Epithelial cell of esophagus (primary cell): ENCODE results near the gene PBX1.
A peak's percentile ranks its signal among the peaks of the same experiment; 100 is the strongest.

Experiments used
- DNase-seq: peaks from one replicate; pipeline ENCODE4 v3.0.0; 2010; ENCODE audit warnings: low read depth
- H3K4me3 ChIP-seq: 2 replicates; pipeline ENCODE4 v1.5.1; 2011; ENCODE audit warnings: mild to moderate bottlenecking, low read length, control low read depth
- TF ChIP-seq, protein P1 (sequence below): IDR thresholded peaks from 2 replicates; pipeline ENCODE4 v1.5.1; 2011; ENCODE audit warnings: low read depth, mild to moderate bottlenecking, low read length, control low read depth, inconsistent platforms; ENCODE audit not compliant: insufficient read depth; ENCODE audit errors: missing control alignments

The PBX1 gene

DNA sequence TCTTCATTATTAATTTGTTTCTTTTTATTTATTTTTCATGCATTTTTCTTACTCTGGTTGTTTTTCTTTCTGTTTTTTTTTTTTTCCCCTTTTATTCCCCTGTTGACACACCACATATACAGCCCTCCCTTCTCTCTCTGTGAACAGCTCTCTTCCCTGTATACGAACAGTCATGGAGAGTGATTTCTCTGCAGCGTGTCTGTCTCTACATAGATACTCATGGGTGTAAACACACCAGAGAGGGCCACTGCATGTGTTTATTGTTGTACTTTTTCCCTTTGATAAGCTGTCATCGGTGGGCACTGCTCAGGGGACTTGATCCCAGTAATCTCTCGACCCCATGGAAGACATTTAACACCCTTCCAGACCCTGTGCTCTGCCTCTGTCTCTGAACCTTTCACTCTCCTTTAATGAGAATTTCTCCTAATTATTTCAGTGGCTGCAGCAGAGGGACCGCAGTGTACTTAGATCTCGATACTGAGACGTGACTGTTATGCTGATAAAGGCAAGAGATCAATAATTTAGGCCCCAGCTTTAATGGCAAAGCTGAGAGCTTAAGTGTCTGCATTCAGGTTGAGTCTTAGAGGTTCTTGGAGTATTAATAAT, 113.1 kb downstream of the PBX1 start:
- no peak overlapping the region for H3K4me3 ChIP-seq
- TF ChIP-seq, protein P1, sequence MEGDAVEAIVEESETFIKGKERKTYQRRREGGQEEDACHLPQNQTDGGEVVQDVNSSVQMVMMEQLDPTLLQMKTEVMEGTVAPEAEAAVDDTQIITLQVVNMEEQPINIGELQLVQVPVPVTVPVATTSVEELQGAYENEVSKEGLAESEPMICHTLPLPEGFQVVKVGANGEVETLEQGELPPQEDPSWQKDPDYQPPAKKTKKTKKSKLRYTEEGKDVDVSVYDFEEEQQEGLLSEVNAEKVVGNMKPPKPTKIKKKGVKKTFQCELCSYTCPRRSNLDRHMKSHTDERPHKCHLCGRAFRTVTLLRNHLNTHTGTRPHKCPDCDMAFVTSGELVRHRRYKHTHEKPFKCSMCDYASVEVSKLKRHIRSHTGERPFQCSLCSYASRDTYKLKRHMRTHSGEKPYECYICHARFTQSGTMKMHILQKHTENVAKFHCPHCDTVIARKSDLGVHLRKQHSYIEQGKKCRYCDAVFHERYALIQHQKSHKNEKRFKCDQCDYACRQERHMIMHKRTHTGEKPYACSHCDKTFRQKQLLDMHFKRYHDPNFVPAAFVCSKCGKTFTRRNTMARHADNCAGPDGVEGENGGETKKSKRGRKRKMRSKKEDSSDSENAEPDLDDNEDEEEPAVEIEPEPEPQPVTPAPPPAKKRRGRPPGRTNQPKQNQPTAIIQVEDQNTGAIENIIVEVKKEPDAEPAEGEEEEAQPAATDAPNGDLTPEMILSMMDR, result no peak
- DNase-seq, result no peak

DNA sequence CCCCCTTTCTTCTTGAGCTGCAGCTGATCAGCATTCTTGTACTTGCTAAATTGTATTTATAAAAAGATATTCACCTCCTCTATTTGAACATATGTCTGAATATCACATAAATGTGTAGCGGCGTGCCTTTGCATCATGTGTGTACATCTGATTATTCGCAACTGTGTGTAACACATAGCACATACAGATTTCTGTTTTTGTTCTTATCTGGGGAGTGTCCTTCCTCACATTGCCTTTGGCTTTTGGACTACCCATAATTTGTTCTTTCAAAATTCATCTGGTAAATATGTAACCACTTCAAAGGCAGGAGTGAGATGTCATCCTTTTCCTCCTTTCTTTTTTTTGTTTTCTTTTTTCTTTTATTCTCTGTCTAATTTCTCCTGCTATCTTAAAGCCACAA, 113.6 kb downstream of the PBX1 start:
- H3K4me3 ChIP-seq, result no peak overlapping the region
- TF ChIP-seq, protein P1, result no peak

DNA sequence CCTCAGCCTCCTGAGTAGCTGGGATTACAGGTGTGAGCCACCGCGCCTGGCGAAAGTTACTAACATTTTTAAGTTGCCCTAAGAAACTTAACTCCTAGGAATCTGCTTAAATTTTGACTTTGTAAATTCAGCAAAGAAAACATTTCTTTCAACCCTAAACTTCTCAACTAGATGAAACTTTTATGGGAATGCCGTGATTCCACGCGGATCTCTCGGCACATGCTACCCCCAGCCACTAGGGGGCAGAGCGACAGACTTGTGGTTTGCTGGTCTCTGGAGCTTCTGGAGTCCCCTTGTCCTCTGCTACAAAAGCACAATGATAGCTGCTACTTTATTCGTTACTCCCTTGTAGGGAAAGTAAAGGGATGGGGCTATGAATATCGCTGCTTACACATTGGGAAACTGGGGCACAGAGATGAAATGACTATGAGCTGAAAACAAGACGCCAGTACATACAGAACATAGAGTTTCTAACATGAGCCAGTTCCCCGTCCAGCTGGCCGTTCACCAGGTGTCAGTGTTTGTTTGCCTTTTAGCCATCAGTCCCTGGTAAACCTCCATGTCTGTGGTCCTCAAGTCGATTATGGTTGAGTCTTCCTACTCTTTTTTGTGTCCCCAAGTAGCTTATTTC, 114.7 kb downstream of the PBX1 start:
- no peak for DNase-seq
- TF ChIP-seq, protein P1, result peak; percentile 43
- H3K4me3 ChIP-seq, result no peak overlapping the region

More for the DNA sequence above, 113.6 kb downstream of the PBX1 start:
- DNase-seq, result no peak

DNA sequence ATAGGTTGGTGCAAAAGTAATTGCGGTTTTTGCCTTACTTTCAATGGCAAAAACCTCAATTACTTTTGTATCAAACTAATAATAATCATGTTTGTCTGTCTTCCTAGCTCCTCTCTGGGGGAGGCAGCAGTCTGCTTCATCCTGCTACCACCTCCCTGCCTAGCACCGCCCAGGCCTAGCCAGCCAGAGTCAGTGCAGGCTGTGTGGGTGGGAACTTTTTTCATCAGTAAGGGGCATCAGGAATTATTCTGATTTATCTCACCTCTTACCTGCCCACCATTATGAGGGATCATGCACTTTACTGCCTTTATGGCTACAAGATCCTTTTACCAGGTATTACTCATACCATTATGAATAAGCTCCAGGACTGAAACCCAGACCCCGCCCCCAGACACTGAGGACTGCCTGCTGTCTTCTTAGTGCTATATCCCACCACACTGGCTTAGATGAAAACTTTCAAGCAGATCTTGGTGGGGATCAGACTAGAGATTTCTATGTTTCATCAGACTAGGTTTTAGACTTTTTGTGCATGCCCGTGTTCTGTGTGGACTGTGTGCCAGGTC, 116.4 kb downstream of the PBX1 start:
- H3K4me3 ChIP-seq, result no peak overlapping the region
- TF ChIP-seq, protein P1, result no peak
- DNase-seq, result peak; percentile 68

DNA sequence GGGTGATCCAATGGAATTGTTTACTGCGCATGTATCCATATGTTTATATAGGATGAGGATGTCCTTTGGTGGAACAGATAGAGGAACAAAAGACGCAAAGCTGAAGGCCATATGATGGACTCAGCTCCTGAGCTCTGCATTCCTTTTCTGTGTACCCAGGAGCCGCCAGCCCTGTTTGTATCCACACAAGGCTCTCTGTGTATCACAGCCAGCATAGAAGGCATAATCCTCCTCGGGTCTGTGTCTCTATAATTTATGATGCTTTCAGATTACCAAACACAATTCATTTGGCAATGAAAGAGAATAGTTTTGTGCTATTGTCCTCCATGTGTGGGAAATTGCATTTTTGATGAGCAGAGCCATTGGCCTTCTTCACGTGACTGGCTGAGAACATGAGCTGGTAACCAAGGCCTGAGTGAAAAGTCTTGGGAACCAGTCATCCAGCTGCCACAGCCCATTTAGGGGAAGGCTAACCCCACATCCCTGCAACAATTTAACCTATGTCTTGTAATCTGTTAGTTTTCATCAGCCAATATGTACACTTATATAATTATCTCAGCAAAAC, 119.2 kb downstream of the PBX1 start:
- no peak overlapping the region for H3K4me3 ChIP-seq
- TF ChIP-seq, protein P1, result no peak
- no peak for DNase-seq

DNA sequence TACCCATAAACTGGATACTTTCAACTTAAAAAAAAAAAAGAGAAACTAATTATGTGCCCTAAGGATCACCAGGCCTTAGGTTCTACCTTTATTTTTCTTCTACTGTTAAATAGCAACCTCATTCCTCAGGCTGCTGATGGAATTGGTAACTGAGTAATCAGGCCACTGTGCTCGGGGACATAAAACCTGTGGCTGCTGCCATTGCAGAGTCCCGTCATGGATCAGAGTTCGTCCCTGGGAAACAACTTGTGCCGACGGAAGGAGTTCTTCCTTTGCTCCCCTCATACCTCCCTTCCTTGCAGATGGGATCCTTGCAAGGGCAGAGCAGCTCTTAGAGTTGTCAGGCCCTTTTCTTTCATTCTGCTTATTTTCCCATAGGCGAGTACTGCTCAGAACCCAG, 123.6 kb downstream of the PBX1 start:
- no peak overlapping the region for H3K4me3 ChIP-seq
- TF ChIP-seq, protein P1, result no peak
- DNase-seq, result no peak
